K562 (cell line): ENCODE data around the gene NTN4. TPM values are rescaled to one million over a fixed set of nuclear protein-coding genes. Genes with fewer than 3 reads are reported as not detected.

ENCODE experiments used
- ATAC-seq: fragments of 200-7000 bp; cut with Tn5 transposase; 3 replicates; pipeline ENCODE4 v1.9.1; 2020; ENCODE audit warnings: moderate library complexity
- BruUV-seq: library from RNA; stranded (reverse); fragments of 400-500 nt; replicated peaks from 2 replicates; lab custom pipeline; 2021; lab: Mats Ljungman, UMichigan
- CTCF ChIA-PET: fragments of 300-600 bp; formaldehyde crosslinking; extraction: SDS; loops from one replicate; lab custom pipeline; 2021; ENCODE audit warnings: low intra/inter-chr PET ratio; lab: Yijun Ruan, JAX
- POLR2A ChIA-PET: fragments of 300-600, 350-650 bp; sonication (Branson Sonifier 250); formaldehyde crosslinking; extraction: SDS; loops from one replicate; lab custom pipeline; 2021; ENCODE audit warnings: antibody characterized with exemption, inconsistent platforms; lab: Yijun Ruan, JAX
- DNase-seq, 4 experiments: peaks; one replicate each; pipeline versions ENCODE4 v3.0.0 to v3.0.0-alpha.2; 2011 to 2018; ENCODE audit warnings: low spot score in 3 of 4, mixed read lengths in 3 of 4; ENCODE audit errors: extremely low read depth in 1 of 4
- FAIRE-seq: peaks from 2 replicates; lab custom pipeline; 2011; peaks lifted over from hg19 to GRCh38; lab: Jason Lieb, UNC
- H2AFZ ChIP-seq: 2 replicates; pipeline ENCODE4 v1.6.0; 2011; ENCODE audit warnings: low read depth, low read length, control low read depth, inconsistent platforms
- H3K27ac ChIP-seq: fragments of 200-600 bp; 3 replicates; pipeline ENCODE4 v1.8.0; 2011; ENCODE audit warnings: low read depth, mild to moderate bottlenecking, control low read depth, inconsistent platforms, low read length, moderate library complexity, mixed read lengths; ENCODE audit errors: extremely low read depth
- H3K27me3 ChIP-seq, 2 experiments: fragments of 300-600 bp in 1 of 2; 2 replicates in 1 of 2; 3 replicates in 1 of 2; pipeline versions ENCODE4 v1.6.0 to v1.8.0; 2011; ENCODE audit warnings: inconsistent platforms in 2 of 2, low read length in 2 of 2, mild to moderate bottlenecking in 1 of 2, mixed read lengths in 1 of 2, moderate library complexity in 1 of 2; ENCODE audit not compliant: control insufficient read depth in 2 of 2, insufficient read depth in 2 of 2
- H3K36me3 ChIP-seq: fragments of 300-600 bp; 3 replicates; pipeline ENCODE4 v1.8.0; 2011; ENCODE audit warnings: mild to moderate bottlenecking, low read length, inconsistent platforms; ENCODE audit not compliant: control insufficient read depth, insufficient read depth
- H3K4me1 ChIP-seq, 2 experiments: fragments of 200-600 bp in 1 of 2; replicated peaks in 1 of 2; 2 replicates in 1 of 2; 3 replicates in 1 of 2; pipeline versions ENCODE4 v1.5.1 to v1.8.0; 2011; ENCODE audit warnings: inconsistent platforms in 2 of 2, low read length in 2 of 2, mild to moderate bottlenecking in 1 of 2, mixed read lengths in 1 of 2, moderate library complexity in 1 of 2; ENCODE audit not compliant: control insufficient read depth in 2 of 2, insufficient read depth in 2 of 2
- H3K4me2 ChIP-seq: 2 replicates; pipeline ENCODE4 v1.6.1; 2011; ENCODE audit warnings: low read length, control low read depth, inconsistent platforms, mixed read lengths; ENCODE audit not compliant: insufficient read depth
- H3K4me3 ChIP-seq: fragments of 200-600 bp; sonication (generic), shearing (Covaris generic); 2 replicates; pipeline ENCODE4 v1.5.1; 2016; ENCODE audit warnings: control low read depth, inconsistent platforms
- H3K79me2 ChIP-seq: fragments of 200-600 bp; 3 replicates; pipeline ENCODE4 v1.8.0; 2011; ENCODE audit warnings: low read length, inconsistent platforms; ENCODE audit not compliant: control insufficient read depth, insufficient read depth
- H3K9ac ChIP-seq, 2 experiments: 2 replicates each; pipeline versions ENCODE4 v1.6.0 to v1.6.1; 2011; ENCODE audit warnings: low read depth in 2 of 2, low read length in 2 of 2, control low read depth in 1 of 2, inconsistent platforms in 1 of 2, mild to moderate bottlenecking in 1 of 2, mixed read lengths in 1 of 2; ENCODE audit not compliant: insufficient read depth in 1 of 2
- H3K9me1 ChIP-seq: one replicate; pipeline ENCODE4 v1.6.0; 2011; ENCODE audit warnings: inconsistent platforms, mild to moderate bottlenecking, low read length, moderate library complexity; ENCODE audit not compliant: control insufficient read depth, insufficient read depth
- H3K9me3 ChIP-seq: replicated peaks from 2 replicates; pipeline ENCODE4 v1.5.1; 2011; ENCODE audit warnings: low read depth, low read length, inconsistent platforms; ENCODE audit not compliant: control insufficient read depth, insufficient read depth
- H4K20me1 ChIP-seq: replicated peaks from 2 replicates; pipeline ENCODE4 v1.6.1; 2011; ENCODE audit warnings: low read length, inconsistent platforms, mixed read lengths; ENCODE audit not compliant: control insufficient read depth, insufficient read depth
- ARHGAP35 ChIP-seq: fragments of 450-650 bp; IDR thresholded peaks from 2 replicates; pipeline ENCODE4 v1.6.1; 2018; ENCODE audit not compliant: partially characterized antibody
- LEF1 ChIP-seq: fragments of 450-650 bp; IDR thresholded peaks from 2 replicates; pipeline ENCODE4 v1.6.1; 2016; ENCODE audit warnings: mild to moderate bottlenecking
- MEIS2 ChIP-seq: fragments of 450-650 bp; IDR thresholded peaks from 2 replicates; pipeline ENCODE4 v1.6.1; 2014; ENCODE audit warnings: mild to moderate bottlenecking; ENCODE audit not compliant: partially characterized antibody
- NRF1 ChIP-seq, 2 experiments: fragments of 450-650 bp; IDR thresholded peaks in 1 of 2; conservative IDR thresholded peaks in 1 of 2; 2 replicates each; pipeline ENCODE4 v1.6.1; 2014; ENCODE audit warnings: mild to moderate bottlenecking in 2 of 2
- ZBTB2 ChIP-seq: fragments of 450-650 bp; IDR thresholded peaks from 2 replicates; pipeline ENCODE4 v1.6.1; 2016; ENCODE audit warnings: antibody characterized with exemption
- WGBS: fragments of 100-300 bp; shearing (Covaris generic); methylation state at CpG from one replicate; pipeline ENCODE4 v1.1.6; 2016; ENCODE audit warnings: low coverage, mixed read lengths; ENCODE audit not compliant: insufficient coverage; ENCODE audit errors: missing lambda C conversion rate; 5-methylcytosine and 5-hydroxymethylcytosine counted together
- in situ Hi-C: fragments of 300-500 bp; cut with MboI; formaldehyde crosslinking; loops from 4 replicates; pipeline ENCODE4 v1.15.0; 2018; ENCODE audit warnings: inconsistent platforms, mixed read lengths
- intact Hi-C: fragments of 100-400 bp; cut with micrococcal nuclease; formaldehyde crosslinking; loops from 2 replicates; pipeline ENCODE4 v1.14.2; 2022
- polyA plus RNA-seq, 8 experiments: library from polyadenylated mRNA; depleted of rRNA in 4 of 8; stranded (reverse) in 5 of 8; unstranded in 3 of 8; fragments of >200 nt; fragmentation: Nextera tagmentation in 2 of 8; fragmentation: Illumina TruSeq in 1 of 8; extraction: Ambion mirVana in 2 of 8; extraction: Trizol in 1 of 8; gene quantifications; 2 replicates each; pipeline versions ENCODE4 v1.2.1 to v1.2.3, GENCODE V29; 2011 to 2014; ENCODE audit warnings: inconsistent platforms in 1 of 8, missing spikeins in 1 of 8
- total RNA-seq, 7 experiments: library from RNA; depleted of rRNA in 6 of 7; stranded (reverse); fragments of >200 nt in 6 of 7; fragmentation: Illumina TruSeq in 2 of 7; extraction: Trizol in 2 of 7; gene quantifications; 2 replicates each; pipeline versions ENCODE4 v1.2.1 to v1.2.3, GENCODE V29; 2011 to 2021; ENCODE audit warnings: low replicate concordance in 1 of 7

The NTN4 gene
- total and polyA plus RNA-seq, 9 of the 15 experiments (the other 6 are each of a cell fraction or from before 2014, with no cell fraction given), result 0.13 TPM; not detected in 8

DNA sequence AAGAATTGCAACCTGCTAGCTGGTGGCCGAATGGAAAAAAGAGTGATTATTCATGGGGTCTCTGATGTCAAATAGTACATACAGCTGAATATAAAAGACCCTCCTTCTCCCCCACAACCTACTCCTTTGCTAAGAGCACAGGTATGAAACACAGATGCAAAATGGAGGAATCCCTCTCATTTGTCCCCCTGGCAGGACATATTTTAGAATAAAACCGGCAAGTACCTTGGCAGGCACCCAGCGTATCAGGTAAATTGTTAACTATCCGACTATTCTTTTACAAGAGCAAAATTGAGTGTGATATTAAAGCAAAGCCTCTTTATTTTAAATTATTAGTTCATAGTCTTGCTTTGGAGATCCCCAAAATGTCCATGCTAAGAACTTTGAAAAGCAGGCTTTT is 165.6 kb downstream of the NTN4 start:
- ChIA-PET POLR2A (no interaction called here), CTCF (no interaction called here)
- Histone ChIP-seq H3K36me3 (no peaks in the 10 kb centered on the region), H3K79me2 (no peaks in the 10 kb centered on the region), H3K9me1 (no peaks in the 10 kb centered on the region), H3K27me3 (peaks cover 7 to 11% of the 10 kb centered on the region in 2 experiments; a peak in 3 of 5 replicates), H4K20me1 (no peaks in the 10 kb centered on the region), H2AFZ (no peak overlapping the region), H3K9me3 (no peaks in the 10 kb centered on the region), H3K4me2 (no peak overlapping the region), H3K9ac (no peak overlapping the region), H3K4me1 (no peaks in the 10 kb centered on the region; a peak in 1 of 5 replicates), H3K4me3 (no peak overlapping the region), H3K27ac (no peak overlapping the region)
- intact Hi-C loops (loop anchor here (10.0 kb wide), 1 partner anchor 370 kb away; the partner anchor contains the start of gene HAL), in situ Hi-C loops (loop anchor here (10.0 kb wide), 1 partner anchor 190 kb away; no protein-coding TSS in a partner anchor)
- no peak for DNase-seq
- WGBS, result 0% methylated on average over 4 of the region's 4 CpGs
- FAIRE-seq, result no peak
- BruUV-seq, result no TSS peak
- ATAC-seq, result no peak
- no peak for TF ChIP-seq LEF1
- no peak for TF ChIP-seq ARHGAP35
- no peak for TF ChIP-seq ZBTB2
- TF ChIP-seq MEIS2, result no peak
- TF ChIP-seq NRF1 (conservative IDR thresholded peaks at IDR 0.05 in 1 of 2, IDR thresholded peaks at IDR 0.05 in 1 of 2), result no peak
